NCI-H446 (cell line): ENCODE data around the gene ZNF814.
"Not testable (repeated sequence)": the region's sequence is repeated elsewhere in the genome, so short reads cannot be mapped to it uniquely, and the experiment has no call there.

Experiments used
- DNase-seq, 2 experiments: peaks; one replicate each; lab custom pipeline; 2025; lab: John Stamatoyannopoulos, UW

ZNF814 gene

DNA sequence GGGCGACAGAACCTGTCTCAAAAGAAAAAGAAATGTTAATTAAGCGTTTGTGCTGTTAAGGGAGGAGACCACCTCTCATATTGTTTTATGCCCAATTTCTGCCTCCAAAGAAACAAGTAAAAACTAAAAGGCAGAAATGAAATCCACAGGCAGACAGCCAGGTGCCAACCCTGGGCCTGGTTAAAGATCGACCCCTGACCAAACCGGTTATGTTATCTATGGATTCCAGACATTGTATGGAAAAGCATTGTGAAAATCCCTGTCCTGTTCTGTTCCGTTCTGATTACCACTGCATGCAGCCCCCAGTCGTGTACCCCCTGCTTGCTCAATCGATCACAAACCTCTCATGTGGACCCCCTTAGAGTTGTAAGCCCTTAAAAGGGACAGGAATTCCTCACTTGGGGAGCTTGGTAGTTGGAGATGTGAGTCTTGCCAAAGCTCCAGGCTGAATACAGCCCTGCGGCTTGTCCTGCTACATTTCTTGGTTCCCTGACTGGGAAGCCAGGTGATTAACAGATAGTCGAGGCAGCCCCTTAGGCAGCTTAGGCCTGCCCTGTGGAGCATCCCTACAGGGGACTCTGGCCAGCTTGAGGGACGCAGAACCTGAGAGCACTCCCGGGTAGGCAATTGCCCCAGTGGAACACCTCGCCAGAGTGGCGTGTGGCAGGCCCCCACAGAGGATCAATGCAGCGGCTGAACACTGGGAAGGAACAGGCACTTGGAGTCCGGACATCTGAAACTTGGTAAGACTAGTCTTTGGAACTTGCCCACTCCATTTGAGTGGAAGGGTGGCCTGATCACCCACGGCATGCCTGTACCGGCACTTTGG, 73.4 kb downstream of the ZNF814 start:
- DNase-seq, result no peak

DNA sequence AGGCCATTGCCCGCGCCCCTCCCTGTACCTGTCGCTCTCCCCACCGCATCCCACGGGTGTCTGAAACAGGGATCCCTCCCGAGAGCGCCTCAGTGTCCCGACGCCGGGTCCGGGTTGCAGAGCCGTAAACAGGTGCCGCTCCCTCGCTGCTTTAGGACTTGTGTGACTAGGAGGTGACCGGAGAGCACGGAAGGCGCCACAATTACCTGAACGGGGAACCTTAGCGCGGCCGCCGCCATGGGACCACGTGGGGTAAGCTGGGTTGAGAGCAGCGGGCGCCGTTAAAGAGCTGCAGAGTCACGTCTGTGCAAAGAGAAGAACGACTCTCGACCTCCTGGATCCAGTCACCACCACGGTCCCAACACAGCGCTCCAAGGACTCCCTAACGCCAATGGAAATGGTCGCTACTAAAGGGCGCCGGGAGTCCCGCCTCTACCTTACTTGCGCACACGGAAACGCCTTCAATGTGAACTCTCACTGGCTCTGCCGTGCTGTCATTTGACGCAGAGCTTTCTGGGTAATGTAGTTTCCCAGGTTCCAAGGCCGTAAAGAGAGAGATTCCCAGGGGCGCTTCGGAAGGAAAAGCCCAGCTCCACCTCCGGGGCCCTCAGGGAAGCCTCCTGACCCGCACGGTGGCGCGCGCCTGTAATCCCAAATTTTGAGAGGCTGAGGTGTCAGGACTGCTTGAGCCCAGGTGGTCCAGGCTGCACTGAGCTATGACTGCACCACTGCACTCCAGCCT, 74.2 kb downstream of the ZNF814 start, which contains the start of gene ZNF552:
Gene ZNF552 (minus strand): TSS at position 409 of the 742 bp plus-strand sequence. CDS start 170 bp downstream, at position 239.
- peak; percentile 88 to 94 for DNase-seq

DNA sequence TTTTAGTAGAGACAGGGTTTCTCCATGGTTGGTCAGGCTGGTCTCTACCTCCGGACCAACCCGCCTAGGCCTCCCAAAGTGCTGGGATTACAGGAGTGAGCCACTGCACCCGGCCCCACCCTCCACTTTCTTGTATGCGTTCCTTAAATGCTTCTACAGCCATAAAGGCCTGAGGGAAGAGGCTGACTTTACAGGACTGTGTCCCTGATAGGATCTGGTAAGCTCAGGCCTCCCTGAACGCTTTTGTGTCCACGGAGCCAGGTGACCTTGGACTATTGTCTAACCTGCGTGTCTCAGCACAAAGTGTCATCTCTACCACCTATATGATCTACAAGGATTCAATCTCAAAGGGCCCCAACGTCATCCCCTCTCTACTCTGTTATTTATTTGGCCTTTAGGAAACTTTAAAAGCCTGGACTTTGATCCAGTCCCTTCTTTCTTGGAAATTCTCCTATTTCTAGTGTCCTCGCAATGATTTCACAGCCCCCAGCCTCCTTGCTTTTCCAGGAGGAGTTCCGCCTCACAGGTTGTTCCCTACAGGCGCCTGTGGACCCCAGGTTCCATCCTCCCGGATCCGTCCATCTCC, 74.8 kb downstream of the ZNF814 start:
- no peak for DNase-seq

DNA sequence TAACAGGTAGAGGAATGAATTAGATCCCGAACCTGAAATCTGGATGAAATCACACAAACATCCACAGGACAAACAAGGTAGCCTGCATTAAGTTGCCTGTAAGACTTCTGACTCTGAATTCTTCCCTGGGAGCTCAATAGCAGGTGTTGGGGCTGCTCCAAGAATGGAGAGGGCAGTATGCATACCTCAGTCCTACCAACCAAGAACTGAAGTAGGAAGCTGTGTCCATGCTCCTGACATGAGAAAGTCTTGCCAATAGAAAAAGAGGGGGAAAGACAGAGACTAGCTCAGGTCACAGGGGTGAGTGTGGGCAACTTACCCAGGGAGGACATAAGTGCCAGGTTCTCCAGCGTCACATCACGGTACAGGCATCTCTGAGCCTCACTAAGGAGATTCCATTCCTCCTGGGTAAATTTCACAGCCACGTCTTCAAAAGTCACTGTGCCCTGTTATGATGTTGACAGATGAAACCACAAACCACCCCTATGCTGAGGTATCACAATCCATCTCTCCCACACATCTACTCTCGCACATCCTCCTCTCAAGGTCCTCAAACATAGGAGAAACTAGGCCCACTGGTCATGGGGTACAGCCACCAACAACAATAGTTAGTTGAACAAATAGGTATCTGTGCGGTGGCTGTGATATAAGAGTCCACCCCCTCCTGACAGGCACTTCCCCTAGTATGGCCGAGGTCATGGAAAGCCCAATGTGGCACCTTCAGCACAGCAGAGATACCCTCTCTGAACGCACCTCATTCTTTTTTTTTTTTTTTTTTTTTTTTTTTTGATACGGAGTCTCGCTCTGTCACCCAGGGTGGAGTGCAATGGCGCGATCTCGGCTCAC, 75.6 kb downstream of the ZNF814 start:
- DNase-seq, result not testable (repeated sequence)

DNA sequence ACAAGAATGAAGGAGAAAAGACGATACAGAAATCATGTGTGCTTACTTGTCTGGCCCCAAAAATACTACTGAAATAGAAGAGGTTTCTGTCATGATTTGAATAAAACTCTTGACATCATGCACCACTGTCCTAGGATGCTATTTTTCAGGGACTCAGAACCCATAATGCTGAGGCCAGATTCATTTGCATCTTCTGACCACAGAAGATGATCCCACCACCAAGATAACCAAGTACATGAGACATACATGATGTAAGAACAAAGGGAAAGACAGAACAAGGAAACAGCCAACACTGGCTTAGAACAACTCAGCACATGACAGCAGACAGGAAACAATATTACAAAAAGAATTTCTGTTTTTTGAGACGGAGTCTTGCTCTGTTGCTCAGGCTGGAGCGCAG, 76.6 kb downstream of the ZNF814 start:
- no peak for DNase-seq

DNA sequence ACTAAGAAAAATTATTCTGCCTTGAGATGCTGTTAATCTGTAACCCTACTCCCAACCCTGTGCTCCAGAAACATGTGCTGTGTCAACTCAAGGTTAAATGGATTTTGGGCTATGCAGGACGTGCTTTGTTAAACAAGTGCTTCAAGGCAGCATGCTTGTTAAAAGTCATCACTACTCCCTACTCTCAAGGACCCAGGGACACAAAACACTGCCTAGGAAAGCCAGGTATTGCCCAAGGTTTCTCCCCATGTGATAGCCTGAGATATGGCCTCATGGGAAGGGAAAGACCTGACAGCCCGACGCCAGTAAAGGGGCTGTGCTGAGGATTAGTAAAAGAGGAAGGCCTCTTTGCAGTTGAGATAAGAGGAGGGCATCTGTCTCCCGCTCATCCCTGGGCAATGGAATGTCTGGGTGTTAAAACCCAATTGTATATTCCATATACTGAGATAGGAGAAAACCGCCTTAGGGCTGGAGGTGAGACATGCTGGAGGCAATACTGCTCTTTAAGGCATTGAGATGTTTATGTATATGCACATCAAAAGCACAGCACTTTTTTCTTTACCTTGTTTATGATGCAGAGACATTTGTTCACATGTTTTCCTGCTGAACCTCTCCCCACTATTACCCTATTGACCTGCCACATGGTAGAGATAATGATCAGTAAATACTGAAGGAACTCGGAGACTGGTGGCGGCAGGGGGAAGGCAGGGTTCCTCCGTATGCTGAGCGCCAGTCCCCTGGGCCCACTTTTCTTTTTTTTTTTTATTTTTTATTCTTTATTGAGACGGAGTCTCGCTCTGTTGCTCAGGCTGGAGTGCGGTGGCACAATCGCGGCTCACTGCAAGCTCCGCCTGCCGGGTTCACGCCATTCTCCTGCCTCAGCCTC, 78.2 kb downstream of the ZNF814 start:
- not testable (repeated sequence) for DNase-seq

DNA sequence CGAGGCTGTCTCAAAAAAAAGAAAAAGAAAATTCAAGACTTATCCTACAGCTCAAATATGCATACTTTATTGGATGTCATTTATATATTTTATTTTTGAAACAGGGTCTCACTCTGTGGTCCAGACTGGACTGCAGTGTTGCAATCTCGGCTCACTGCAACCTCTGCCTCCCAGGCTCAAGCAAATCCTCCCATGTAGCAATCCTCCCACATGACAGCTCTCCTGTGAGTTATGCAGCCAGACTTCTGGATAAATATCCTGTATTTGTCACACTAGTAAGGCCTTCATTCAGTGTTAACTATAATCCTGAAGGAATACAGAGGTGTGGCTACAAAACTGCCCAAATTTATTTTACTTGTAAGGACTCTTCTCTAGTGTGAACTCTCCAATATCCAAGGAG, 81.3 kb downstream of the ZNF814 start:
- DNase-seq, result no peak

DNA sequence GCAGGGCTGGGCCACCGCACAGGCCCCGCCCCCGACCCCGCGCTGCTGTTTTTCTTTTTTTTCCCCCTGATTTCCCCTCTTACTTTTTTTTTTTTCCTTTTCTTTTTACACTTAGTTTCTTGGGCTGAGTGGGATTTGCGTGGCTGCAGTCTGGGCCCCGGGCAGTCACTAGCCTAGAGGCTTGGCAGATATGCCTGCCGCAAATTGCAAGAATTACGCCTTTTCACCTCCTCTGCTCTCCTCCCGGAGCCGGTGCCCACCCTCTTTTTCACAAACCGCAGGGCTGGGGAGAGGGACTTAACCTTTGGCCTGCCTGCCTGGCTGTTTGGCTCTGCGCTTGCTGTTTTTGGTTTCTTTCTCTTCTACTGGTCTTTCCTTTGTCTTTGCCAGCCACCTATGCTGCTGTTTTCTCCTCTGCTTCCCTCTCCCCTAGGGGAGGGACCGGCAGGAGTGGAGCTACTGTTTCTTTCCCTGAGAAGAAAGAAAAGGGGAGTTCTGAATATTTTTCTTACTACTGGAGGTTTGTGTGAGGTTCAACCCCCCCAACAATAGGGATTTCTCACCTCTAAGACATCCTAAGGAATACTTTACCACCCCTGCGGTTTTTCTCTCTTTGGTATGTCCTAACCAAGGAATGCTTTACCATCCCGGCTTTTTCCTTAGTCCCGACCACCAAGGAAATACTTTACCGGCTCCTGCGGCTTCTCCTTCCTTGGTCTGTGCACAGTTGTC, 85.1 kb downstream of the ZNF814 start:
- DNase-seq, result no peak

DNA sequence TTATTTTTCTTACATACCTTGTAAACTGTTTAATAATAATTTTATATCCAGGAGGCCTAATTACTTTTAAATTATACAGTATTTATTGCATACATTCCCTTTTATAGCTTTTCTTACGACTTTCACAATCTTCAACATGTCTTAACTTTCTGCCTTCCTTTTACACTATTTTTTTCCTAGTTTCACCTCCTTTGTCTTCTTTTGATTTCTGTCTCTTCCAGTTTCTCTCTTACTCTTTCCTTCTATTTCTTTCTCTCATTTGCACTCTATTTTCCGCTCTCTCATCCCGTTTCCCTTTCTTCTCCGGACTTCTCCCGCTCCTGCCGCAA, 85.6 kb downstream of the ZNF814 start:
- DNase-seq, result no peak

DNA sequence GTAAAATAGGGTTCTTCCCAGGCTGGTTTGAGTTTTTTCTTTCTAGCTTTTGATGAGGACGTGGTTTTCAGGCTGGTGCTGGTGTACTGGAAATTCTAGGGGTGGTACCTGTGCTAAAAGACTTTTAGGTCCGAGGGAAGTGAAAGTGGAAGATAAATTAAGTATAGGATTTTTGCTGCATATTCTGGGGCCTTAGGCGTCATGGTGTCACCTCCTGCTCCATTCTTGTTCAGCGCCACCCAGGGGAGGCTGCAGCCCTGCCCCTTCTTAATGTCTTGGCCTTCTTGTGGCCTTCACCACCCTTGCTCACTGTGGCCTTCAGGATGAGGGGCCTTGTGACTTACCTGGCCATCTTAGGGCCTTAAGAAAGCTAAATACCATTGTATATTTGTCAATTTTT, 86.6 kb downstream of the ZNF814 start:
- no peak for DNase-seq

DNA sequence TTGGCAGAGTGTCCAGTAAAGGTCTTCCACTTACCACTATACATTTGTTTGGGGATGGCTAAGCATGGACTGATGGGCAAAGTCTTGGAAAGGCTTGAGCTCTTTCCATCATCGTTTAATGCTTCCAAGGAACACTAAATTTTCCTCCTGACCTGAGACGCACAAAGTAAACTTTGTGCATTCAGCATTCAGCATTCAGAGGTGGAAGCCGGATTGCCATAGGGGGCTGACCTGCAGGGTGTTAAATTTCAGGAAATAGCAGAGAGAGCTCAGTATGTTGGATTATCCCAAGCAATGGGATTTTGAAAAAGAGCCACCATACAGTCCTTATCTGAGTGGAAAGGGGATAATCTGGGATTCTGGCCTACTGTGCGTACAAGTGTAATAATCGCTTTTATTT, 88.1 kb downstream of the ZNF814 start:
- DNase-seq, result no peak
